SU-DHL-6 (cell line): ENCODE results near the gene AKT1.

Source experiments
- H2AFZ ChIP-seq: fragments of 200-600 bp; sonication (generic); 2 replicates; pipeline ENCODE4 v1.6.1; 2014; ENCODE audit warnings: low read depth, mild to moderate bottlenecking, moderate library complexity, mixed read lengths, antibody characterized with exemption, low read length; ENCODE audit not compliant: severe bottlenecking
- H3F3A ChIP-seq: fragments of 200-600 bp; shearing (Covaris generic); 2 replicates; pipeline ENCODE4 v1.6.0; 2016; ENCODE audit warnings: antibody characterized with exemption, mild to moderate bottlenecking; ENCODE audit not compliant: insufficient read depth
- H3K27ac ChIP-seq: fragments of 200-600 bp; sonication (generic); 2 replicates; pipeline ENCODE4 v1.5.1; 2016; ENCODE audit warnings: low read depth, mild to moderate bottlenecking, low read length, moderate library complexity, mixed read lengths
- H3K27me3 ChIP-seq: fragments of 200-600 bp; sonication (generic), shearing (Covaris generic); 2 replicates; pipeline ENCODE4 v1.6.0; 2014; ENCODE audit warnings: mild to moderate bottlenecking, low read length
- H3K36me3 ChIP-seq: fragments of 200-600 bp; sonication (generic); 2 replicates; pipeline ENCODE4 v1.6.1; 2014; ENCODE audit warnings: mild to moderate bottlenecking, low read length, mixed read lengths
- H3K4me2 ChIP-seq: fragments of 300-600, 200-600 bp; shearing (Covaris generic), sonication (generic); 2 replicates; pipeline ENCODE4 v1.6.0; 2014; ENCODE audit warnings: low read length, low read depth, mild to moderate bottlenecking; ENCODE audit not compliant: poor library complexity, severe bottlenecking
- H3K4me3 ChIP-seq: fragments of 200-600 bp; sonication (generic); 2 replicates; pipeline ENCODE4 v1.5.1; 2014; ENCODE audit warnings: antibody characterized with exemption, low read length, mild to moderate bottlenecking, mixed read lengths; ENCODE audit not compliant: insufficient read depth, poor library complexity, severe bottlenecking
- H3K79me2 ChIP-seq: fragments of 200-600 bp; sonication (generic); 2 replicates; pipeline ENCODE4 v1.6.1; 2014; ENCODE audit warnings: mild to moderate bottlenecking, low read length, moderate library complexity; ENCODE audit not compliant: insufficient read depth
- H3K9ac ChIP-seq: fragments of 200-600 bp; sonication (generic); 2 replicates; pipeline ENCODE4 v1.7.0; 2014; ENCODE audit warnings: mild to moderate bottlenecking, low read length
- H3K9me2 ChIP-seq: fragments of 200-600 bp; sonication (generic); replicated peaks from 2 replicates; pipeline ENCODE4 v1.6.1; 2014; ENCODE audit warnings: low read length; ENCODE audit not compliant: insufficient read depth
- H3K9me3 ChIP-seq: fragments of 200-600 bp; sonication (generic); 2 replicates; pipeline ENCODE4 v1.6.1; 2014; ENCODE audit warnings: low read length, mixed read lengths; ENCODE audit not compliant: insufficient read depth
- H4K20me1 ChIP-seq: fragments of 200-600 bp; sonication (generic); 2 replicates; pipeline ENCODE4 v1.6.1; 2014; ENCODE audit warnings: low read depth, mild to moderate bottlenecking, antibody characterized with exemption, low read length, moderate library complexity, mixed read lengths
- EZH2phosphoT487 ChIP-seq: fragments of 200-600 bp; sonication (generic), shearing (Covaris generic); conservative IDR thresholded peaks from 2 replicates; pipeline ENCODE4 v1.6.1; 2018; ENCODE audit warnings: mild to moderate bottlenecking, antibody characterized with exemption, low read length, moderate library complexity, mixed read lengths
- TF ChIP-seq, protein P1 (sequence below): fragments of 200-600 bp; sonication (generic); IDR thresholded peaks from one replicate; pipeline ENCODE4 v1.5.1; 2017; ENCODE audit warnings: antibody characterized with exemption, mild to moderate bottlenecking, low read length, moderate library complexity; ENCODE audit not compliant: insufficient read depth, poor library complexity, severe bottlenecking

The AKT1 gene

DNA sequence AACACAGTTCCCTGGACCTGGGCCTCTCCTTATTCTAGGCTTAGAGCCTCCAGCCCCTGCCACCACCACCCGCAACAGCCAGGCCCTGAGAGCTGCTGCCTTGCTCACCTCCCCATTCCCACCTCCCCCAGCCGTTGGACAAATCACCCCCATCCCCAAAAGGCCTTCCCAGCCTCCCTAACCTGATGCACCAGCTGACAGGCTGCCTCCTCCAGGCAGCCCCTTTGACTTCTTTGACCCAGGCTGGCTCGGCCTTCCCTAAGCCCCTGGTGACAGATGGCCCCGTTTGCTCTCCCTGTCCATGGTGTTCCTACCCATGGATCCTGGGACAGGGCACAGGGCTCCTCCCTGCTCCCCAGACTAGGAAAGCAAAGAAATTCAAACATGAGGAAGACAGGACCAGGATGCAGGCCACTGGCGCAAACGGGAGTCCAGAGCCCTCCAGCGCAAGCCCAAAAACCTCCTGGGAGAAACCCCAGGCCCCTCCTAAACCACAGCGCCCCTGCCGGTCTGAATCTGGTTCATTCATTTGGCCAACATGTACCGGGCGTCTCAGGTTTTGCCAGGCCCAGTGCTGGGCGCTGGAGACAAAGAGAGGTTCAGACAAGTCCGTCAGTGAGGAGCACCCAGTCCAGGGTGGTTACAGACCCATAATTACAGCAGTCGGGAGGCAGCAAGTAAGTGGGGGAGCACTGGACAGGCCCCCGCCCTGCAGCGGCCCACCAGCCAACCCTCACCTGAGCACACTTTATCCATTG lies 2.4 kb downstream of the AKT1 start:
- Histone ChIP-seq H3K27ac (no peak overlapping the region), H3K4me2 (peak overlapping the region; percentile 88), H3K4me3 (no peak overlapping the region), H3K9me2 (no peaks in the 10 kb centered on the region), H3K9ac (peak overlapping the region; percentile 7; the same call in 1 of the 2 replicates), H3K79me2 (peaks cover 8% of the 10 kb centered on the region; the same call in 1 of the 2 replicates), H4K20me1 (no peaks in the 10 kb centered on the region), H3K9me3 (no peaks in the 10 kb centered on the region), H3F3A (0 out of 2 replicates have a peak, but pooled peaks cover 9% of the 10 kb centered on the region), H3K36me3 (no peaks in the 10 kb centered on the region), H3K27me3 (no peaks in the 10 kb centered on the region), H2AFZ (no peak overlapping the region)
- TF ChIP-seq EZH2phosphoT487: no peak
- TF ChIP-seq, protein P1, sequence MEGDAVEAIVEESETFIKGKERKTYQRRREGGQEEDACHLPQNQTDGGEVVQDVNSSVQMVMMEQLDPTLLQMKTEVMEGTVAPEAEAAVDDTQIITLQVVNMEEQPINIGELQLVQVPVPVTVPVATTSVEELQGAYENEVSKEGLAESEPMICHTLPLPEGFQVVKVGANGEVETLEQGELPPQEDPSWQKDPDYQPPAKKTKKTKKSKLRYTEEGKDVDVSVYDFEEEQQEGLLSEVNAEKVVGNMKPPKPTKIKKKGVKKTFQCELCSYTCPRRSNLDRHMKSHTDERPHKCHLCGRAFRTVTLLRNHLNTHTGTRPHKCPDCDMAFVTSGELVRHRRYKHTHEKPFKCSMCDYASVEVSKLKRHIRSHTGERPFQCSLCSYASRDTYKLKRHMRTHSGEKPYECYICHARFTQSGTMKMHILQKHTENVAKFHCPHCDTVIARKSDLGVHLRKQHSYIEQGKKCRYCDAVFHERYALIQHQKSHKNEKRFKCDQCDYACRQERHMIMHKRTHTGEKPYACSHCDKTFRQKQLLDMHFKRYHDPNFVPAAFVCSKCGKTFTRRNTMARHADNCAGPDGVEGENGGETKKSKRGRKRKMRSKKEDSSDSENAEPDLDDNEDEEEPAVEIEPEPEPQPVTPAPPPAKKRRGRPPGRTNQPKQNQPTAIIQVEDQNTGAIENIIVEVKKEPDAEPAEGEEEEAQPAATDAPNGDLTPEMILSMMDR: peak; percentile 9

DNA sequence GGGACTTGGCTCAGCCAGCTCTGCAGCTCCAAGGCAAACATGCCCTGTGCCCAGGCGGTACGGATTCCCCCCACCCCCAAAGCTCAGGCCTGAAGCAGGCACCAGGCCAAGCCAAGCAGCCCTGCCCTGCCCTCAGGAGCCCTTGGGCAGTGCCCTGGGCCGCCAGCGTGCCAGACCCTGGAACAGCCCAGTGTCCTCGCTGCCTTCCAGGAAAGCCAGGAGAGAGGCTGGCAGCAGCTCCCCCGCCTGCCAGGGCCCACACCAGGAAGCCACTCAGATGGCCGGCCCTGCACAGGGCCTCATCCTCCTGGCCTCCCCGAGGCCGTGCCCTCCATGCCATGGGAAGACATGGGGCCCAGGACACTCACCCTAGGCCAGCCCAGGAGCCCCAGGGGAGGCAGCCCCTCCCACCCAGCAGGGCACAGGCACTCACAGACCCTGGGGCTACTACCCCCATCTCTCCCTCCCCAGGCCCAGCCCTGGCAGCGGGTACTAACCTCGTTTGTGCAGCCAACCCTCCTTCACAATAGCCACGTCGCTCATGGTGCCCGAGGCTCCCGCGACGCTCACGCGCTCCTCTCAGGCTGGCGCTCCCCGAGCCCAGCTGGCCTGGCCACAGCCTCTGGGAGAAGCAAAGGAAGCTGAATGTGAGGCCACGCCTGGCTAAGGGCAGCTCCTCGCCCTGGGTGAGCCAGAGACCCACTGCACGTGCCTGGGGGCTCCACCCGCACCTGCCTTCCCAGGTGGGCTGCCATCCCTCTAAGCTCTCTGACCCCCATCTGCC lies 3.3 kb downstream of the AKT1 start:
- Histone ChIP-seq H4K20me1 (no peaks in the 10 kb centered on the region), H3K9ac (no peak overlapping the region), H3K36me3 (no peaks in the 10 kb centered on the region), H3K27ac (no peak overlapping the region), H3K9me3 (no peaks in the 10 kb centered on the region), H3K79me2 (peaks cover 8% of the 10 kb centered on the region; the same call in 1 of the 2 replicates), H2AFZ (no peak overlapping the region), H3K4me2 (no peak overlapping the region), H3K9me2 (no peaks in the 10 kb centered on the region), H3K4me3 (no peak overlapping the region), H3K27me3 (no peaks in the 10 kb centered on the region), H3F3A (0 out of 2 replicates have a peak, but pooled peaks cover 9% of the 10 kb centered on the region)
- TF ChIP-seq, protein P1: no peak
- TF ChIP-seq EZH2phosphoT487: no peak

DNA sequence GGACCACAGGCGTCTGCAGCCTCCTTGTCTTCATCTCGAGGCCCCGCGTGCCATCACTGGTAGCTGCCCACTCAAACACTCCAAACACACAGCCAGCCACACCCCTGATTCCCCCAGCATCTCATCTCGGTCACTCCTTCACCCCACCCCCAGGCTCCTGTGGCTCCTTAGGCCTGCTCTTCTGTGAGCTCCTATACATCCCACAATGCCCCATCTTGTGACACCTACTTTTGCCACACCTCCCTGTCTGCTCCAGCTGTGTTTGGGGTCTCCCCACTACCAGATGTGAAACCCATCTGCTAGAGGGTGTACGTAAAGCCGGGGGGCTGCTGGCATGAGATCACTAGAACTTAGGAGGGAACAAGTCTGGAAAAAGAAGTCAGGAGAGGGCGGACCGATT lies 4.1 kb downstream of the AKT1 start:
- TF ChIP-seq, protein P1: no peak
- no peak for TF ChIP-seq EZH2phosphoT487
- Histone ChIP-seq H4K20me1 (no peaks in the 10 kb centered on the region), H3K4me3 (no peak overlapping the region), H3K79me2 (peaks cover 8% of the 10 kb centered on the region; the same call in 1 of the 2 replicates), H3F3A (0 out of 2 replicates have a peak, but pooled peaks cover 5% of the 10 kb centered on the region), H3K9me2 (no peaks in the 10 kb centered on the region), H3K9me3 (no peaks in the 10 kb centered on the region), H2AFZ (no peak overlapping the region), H3K4me2 (no peak overlapping the region), H3K27ac (no peak overlapping the region), H3K36me3 (no peaks in the 10 kb centered on the region), H3K9ac (no peak overlapping the region), H3K27me3 (no peaks in the 10 kb centered on the region)
